Central memory CD8-positive, alpha-beta T cell (primary cell): ENCODE measurements around the gene SHKBP1.
"Not testable (repeated sequence)": the region's sequence is repeated elsewhere in the genome, so short reads cannot be mapped to it uniquely, and the experiment has no call there.

ENCODE experiments used
- ATAC-seq: fragments of 150-1000 bp; cut with Tn5 transposase; replicated peaks from 2 replicates; pipeline ENCODE4 v1.10.0; 2022; ENCODE audit warnings: mild to moderate bottlenecking, moderate FRiP score, moderate number of reproducible peaks; ENCODE audit not compliant: poor library complexity, severe bottlenecking; ENCODE audit errors: extremely low read depth
- DNase-seq, 2 donors: peaks; one replicate each; pipeline ENCODE4 v3.0.0; 2021; ENCODE audit warnings: low spot score in 2 of 2
- H3K27ac Mint-ChIP-seq: one replicate; pipeline ENCODE4 v1.8.0; 2022; ENCODE audit warnings: low read depth, mild to moderate bottlenecking, moderate library complexity, mixed read lengths
- H3K27me3 Mint-ChIP-seq: one replicate; pipeline ENCODE4 v1.8.0; 2022; ENCODE audit warnings: mixed read lengths
- H3K36me3 Mint-ChIP-seq: one replicate; pipeline ENCODE4 v1.8.0; 2022; ENCODE audit warnings: mild to moderate bottlenecking, moderate library complexity, mixed read lengths; ENCODE audit not compliant: insufficient read depth
- H3K4me1 Mint-ChIP-seq: one replicate; pipeline ENCODE4 v1.8.0; 2022; ENCODE audit warnings: mixed read lengths
- H3K4me3 Mint-ChIP-seq: one replicate; pipeline ENCODE4 v1.8.0; 2022; ENCODE audit warnings: mild to moderate bottlenecking, moderate library complexity, mixed read lengths
- H3K9me3 Mint-ChIP-seq: one replicate; pipeline ENCODE4 v1.8.0; 2022; ENCODE audit warnings: mixed read lengths

Gene SHKBP1

DNA sequence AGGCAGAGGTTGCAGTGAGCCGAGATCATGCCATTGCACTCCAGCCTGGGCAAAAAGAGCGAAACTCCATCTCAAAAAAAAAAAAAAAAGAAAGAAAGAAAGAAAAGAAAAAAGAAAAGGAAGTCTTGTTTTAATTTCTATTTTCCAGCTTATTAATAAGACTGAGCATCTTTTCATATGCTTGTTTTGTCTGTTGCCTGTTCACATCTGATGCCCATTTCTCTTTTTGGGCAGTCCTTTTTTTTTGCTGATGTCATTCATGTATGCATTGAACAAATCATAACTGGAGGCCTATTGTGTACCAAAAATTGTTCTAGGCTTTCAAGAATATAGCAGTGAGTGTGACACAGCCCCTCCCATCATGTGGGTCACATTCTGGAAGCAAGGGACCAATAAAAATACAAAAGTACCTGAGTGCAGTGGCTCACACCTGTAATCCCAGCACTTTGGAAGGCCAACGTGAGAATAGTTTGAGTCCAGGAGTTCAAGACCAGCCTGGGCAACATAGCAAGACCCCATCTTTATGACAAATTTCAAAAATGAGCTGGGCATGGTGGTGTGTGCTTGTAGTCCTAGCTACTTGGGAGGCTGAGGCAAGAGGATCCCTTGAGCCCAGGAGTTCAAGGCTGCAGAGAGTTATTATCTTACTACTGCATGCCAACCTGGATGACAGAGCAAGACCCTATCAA, 30.4 kb upstream of the SHKBP1 start:
- not testable (repeated sequence) for H3K9me3 Mint-ChIP-seq, H3K27ac Mint-ChIP-seq, H3K36me3 Mint-ChIP-seq, DNase-seq, ATAC-seq, H3K4me3 Mint-ChIP-seq
- H3K27me3 Mint-ChIP-seq: peaks cover 58% of the 10 kb centered on the region
- peaks cover 10% of the 10 kb centered on the region for H3K4me1 Mint-ChIP-seq

DNA sequence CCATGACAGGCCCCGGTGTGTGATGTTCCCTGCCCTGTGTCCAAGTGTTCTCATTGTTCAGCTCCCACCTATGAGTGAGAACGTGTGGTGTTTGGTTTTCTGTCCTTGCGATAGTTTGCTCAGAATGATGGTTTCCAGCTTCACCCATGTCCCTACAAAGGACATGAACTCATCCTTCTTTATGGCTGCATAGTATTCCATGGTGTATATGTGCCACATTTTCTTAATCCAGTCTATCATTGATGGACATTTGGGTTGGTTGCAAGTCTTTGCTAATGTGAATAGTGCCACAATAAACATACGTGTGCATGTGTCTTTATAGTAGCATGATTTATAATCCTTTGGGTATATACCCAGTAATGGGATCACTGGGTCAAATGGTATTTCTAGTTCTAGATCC, 29.5 kb upstream of the SHKBP1 start:
- not testable (repeated sequence) for H3K27ac Mint-ChIP-seq, H3K36me3 Mint-ChIP-seq, DNase-seq, H3K4me3 Mint-ChIP-seq, H3K9me3 Mint-ChIP-seq, ATAC-seq
- Mint-ChIP-seq H3K4me1 (peaks cover 10% of the 10 kb centered on the region), H3K27me3 (peaks cover 58% of the 10 kb centered on the region)

DNA sequence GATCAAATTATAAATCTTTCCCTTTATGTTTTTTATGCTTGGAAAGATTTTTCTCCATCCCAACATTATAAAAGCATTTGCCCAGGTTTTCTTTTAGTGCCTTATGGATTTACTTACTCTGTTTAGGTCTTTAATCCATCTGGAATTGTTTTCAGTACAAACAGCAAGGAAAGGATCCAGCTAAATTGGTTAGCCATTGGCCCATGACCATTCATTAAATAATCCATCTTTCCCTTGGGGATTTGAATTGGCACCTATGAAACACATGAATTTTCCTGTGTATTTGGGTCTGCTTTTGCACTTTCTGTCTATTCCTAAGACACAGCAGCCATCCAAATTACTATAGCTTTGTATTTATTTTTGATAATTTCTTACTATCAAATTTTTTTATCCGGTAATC, 28.8 kb upstream of the SHKBP1 start:
- Mint-ChIP-seq H3K9me3 (no peaks in the 10 kb centered on the region), H3K4me3 (no peak overlapping the region), H3K27me3 (peaks cover 58% of the 10 kb centered on the region), H3K36me3 (peaks cover 5% of the 10 kb centered on the region), H3K27ac (no peak overlapping the region), H3K4me1 (peaks cover 10% of the 10 kb centered on the region)
- DNase-seq: no peak
- no peak for ATAC-seq

DNA sequence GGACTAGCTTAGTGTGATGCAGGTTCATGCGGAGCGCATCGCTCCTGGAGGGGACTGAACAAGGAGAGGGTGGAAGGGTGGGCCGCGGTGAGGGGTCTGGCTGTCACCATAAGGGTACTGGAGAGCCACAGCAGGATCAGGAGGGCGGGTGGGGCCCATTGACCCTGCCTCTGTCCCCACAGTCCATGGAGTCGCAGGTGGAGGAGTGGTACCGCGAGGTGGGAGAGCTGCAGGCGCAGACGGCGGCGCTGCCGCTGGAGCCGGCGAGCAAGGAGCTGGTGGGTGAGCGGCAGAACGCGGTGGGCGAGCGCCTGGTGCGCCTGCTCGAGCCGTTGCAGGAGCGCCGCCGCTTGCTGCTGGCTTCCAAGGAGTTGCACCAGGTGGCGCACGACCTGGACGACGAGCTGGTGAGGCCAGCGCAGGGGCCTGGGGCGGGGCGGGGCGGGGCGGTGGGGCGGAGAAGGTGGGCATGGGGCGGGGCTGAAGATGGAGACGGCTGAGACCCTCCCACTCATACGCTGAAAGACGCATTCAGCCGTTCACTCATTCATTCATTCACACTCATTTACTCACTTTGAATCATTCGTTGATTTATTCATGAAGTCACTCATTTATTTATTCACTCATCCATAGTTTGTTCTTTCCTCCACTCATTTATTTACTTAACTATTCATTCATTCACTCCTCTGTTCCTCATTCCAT, 27.5 kb upstream of the SHKBP1 start:
- ATAC-seq: peak; percentile 58
- H3K27ac Mint-ChIP-seq: no peak overlapping the region
- no peaks in the 10 kb centered on the region for H3K9me3 Mint-ChIP-seq
- H3K4me1 Mint-ChIP-seq: peaks cover 10% of the 10 kb centered on the region
- peak overlapping the region; percentile 52 for H3K4me3 Mint-ChIP-seq
- peaks cover 5% of the 10 kb centered on the region for H3K36me3 Mint-ChIP-seq
- peaks cover 68% of the 10 kb centered on the region for H3K27me3 Mint-ChIP-seq
- DNase-seq: peak; percentile 37 to 51

DNA sequence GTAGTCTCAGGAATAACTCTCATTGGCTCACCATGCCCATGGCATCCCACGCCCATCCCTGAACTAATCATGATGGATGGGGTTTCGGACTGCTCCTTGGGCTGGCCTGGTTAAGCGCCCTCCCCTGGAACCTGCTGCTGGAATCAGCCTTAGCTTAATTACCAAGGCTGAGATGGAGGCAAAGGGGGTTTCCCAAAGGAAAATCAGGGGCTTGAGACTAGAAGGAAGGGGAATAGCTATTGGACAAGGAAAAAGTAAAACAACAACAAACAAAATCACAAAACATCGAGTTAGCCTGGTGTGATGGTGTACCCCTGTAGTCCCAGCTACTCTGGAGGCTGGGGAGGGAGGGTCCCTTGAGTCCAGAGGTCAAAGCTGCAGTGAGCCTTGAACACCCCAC, 25.7 kb upstream of the SHKBP1 start:
- Mint-ChIP-seq H3K4me3 (no peak overlapping the region), H3K27ac (no peak overlapping the region), H3K36me3 (peaks cover 3% of the 10 kb centered on the region), H3K9me3 (no peaks in the 10 kb centered on the region), H3K27me3 (peaks cover 86% of the 10 kb centered on the region), H3K4me1 (peaks cover 10% of the 10 kb centered on the region)
- no peak for DNase-seq
- no peak for ATAC-seq

DNA sequence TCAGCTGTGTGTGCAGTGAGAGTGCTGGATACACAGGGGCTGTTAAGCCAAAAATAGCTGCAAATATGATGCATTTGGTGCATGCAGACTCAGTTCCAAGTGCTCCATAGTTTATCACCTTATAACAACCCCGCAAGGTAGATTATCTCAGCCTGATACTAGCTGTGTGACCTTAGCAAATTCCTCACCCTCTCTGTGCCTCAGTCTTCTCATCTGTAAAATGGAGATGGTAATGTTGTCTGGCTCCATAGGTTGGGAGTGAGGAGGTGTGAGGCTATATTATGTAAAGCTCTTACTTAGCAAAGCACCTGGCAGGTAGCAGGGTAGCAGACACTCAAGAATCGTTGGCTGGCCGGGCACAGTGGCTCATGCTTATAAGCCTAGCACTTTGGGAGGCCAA, 23.8 kb upstream of the SHKBP1 start:
- DNase-seq (no peak), ATAC-seq (no peak)
- H3K27ac Mint-ChIP-seq: no peak overlapping the region
- H3K4me1 Mint-ChIP-seq: peaks cover 10% of the 10 kb centered on the region
- no peaks in the 10 kb centered on the region for H3K9me3 Mint-ChIP-seq
- H3K4me3 Mint-ChIP-seq: no peak overlapping the region
- H3K27me3 Mint-ChIP-seq: peaks cover 90% of the 10 kb centered on the region
- peaks cover 3% of the 10 kb centered on the region for H3K36me3 Mint-ChIP-seq

DNA sequence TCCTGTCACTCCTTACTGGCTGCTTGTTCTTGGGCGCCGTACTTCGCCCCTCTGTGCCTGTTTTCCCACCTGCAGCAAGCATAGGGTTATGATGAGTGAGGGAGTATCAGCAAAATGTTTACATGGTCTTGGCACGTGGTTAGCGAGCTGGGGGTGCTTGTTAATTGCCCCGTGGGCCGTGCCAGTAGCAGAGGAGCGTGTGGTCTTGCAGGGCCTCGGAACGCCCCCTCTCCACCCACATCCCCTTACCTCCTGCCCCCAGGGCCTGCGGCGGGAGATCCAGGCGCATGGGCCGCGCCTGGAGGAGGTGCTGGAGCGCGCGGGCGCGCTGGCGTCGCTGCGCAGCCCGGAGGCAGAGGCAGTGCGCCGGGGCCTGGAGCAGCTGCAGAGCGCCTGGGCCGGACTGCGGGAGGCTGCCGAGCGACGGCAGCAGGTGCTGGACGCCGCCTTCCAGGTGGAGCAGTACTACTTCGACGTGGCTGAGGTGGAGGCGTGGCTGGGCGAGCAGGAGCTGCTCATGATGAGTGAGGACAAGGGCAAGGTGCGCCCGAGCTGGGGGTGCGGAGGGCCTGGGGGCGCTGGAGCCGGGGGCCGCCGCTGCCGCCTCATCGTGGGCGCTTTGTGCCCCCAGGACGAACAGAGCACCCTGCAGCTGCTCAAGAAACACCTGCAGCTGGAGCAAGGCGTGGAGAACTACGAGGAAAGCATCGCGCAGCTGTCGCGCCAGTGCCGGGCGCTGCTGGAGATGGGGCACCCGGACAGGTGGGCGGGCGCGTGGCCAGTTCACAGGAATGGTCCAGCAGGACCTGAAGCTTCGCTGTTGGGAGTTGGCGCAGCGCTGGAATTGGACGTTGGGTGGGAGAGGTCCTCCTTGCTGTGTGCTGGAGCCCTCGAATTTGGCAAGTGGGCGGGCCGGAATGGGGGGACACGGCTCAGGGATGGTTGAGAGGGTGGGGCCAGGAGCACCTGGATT, 22.5 kb upstream of the SHKBP1 start:
- ATAC-seq: no peak
- peaks cover 3% of the 10 kb centered on the region for H3K36me3 Mint-ChIP-seq
- H3K4me1 Mint-ChIP-seq: peaks cover 4% of the 10 kb centered on the region
- H3K27me3 Mint-ChIP-seq: peaks cover 93% of the 10 kb centered on the region
- no peaks in the 10 kb centered on the region for H3K9me3 Mint-ChIP-seq
- DNase-seq: no peak
- H3K27ac Mint-ChIP-seq: no peak overlapping the region
- no peak overlapping the region for H3K4me3 Mint-ChIP-seq

DNA sequence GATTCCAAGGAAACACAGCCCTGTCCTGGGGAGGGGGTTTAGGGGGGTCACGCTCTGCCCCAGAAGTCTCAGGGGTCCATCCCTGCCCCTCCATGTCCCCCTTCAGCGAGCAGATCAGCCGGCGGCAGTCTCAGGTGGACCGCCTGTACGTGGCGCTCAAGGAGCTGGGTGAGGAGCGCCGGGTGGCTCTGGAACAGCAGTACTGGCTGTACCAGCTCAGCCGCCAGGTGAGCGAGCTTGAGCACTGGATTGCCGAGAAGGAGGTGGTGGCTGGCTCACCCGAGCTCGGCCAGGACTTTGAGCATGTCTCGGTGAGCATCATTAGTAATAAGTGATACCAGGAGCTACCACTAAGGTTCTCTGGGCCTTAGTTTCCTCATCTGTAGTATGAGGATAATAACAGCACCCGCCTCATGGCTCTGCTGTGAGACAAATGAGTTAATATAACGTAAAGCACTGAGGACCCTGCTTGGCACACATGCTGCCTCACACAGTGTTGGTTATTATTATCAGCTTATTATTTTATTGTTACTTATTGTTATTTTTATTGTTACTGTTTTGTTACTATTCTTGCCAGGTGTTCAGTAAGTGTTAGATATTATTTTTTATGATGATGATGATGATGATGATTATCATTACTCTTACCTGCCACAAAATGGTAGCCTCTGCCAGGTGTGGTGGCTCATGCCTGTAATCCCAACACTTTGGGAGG, 20.5 kb upstream of the SHKBP1 start:
- no peak for ATAC-seq

DNA sequence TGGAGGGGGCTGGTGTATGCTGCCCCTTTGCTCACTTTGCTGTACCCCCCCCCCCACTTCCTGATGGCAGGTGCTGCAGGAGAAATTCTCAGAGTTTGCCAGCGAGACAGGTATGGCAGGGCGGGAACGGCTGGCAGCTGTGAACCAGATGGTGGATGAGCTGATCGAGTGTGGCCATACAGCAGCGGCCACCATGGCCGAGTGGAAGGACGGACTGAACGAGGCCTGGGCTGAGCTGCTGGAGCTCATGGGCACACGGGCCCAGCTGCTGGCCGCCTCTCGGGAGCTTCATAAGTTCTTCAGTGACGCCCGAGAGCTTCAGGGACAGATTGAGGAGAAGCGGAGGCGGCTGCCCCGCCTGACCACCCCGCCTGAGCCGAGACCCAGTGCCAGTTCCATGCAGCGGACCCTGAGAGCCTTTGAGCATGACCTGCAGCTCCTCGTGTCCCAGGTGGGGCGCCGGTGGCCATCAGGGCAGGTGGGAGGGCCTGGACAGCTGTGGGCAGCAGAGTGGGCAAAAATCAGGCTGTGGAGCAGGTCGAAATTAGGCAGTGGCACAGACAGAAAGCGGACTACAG, 19.6 kb upstream of the SHKBP1 start:
- no peak for ATAC-seq
- no peak overlapping the region for H3K27ac Mint-ChIP-seq
- no peak for DNase-seq
- H3K27me3 Mint-ChIP-seq: peaks cover 97% of the 10 kb centered on the region
- no peak overlapping the region for H3K4me3 Mint-ChIP-seq
- H3K4me1 Mint-ChIP-seq: no peaks in the 10 kb centered on the region
- H3K9me3 Mint-ChIP-seq: no peaks in the 10 kb centered on the region
- no peaks in the 10 kb centered on the region for H3K36me3 Mint-ChIP-seq

More for the DNA sequence above, 20.5 kb upstream of the SHKBP1 start:
- H3K36me3 Mint-ChIP-seq: no peaks in the 10 kb centered on the region
- H3K9me3 Mint-ChIP-seq: no peaks in the 10 kb centered on the region
- DNase-seq: no peak
- no peak overlapping the region for H3K27ac Mint-ChIP-seq
- H3K4me3 Mint-ChIP-seq: no peak overlapping the region
- H3K4me1 Mint-ChIP-seq: no peaks in the 10 kb centered on the region
- peaks cover 94% of the 10 kb centered on the region for H3K27me3 Mint-ChIP-seq

DNA sequence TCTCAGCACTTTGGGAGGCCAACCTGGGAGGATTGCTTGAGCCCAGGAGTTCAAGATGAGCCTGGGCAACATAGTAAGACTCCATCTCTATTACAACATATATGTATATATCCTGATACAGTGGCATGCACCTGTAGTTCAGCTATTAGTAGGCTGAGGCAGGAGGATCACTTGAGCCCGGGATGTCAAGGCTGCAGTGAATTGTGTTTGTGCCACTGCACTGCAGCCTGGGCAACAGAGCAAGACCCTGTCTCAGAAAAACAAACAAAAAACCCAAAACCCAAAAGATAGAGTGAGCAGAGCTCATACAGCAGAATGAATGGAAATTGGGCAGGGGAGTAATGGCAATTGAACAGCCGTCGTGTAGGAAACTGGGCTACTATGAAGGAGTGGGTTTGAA, 17.3 kb upstream of the SHKBP1 start:
- ATAC-seq (no peak), DNase-seq (no peak)
- Mint-ChIP-seq H3K36me3 (no peaks in the 10 kb centered on the region), H3K9me3 (no peaks in the 10 kb centered on the region), H3K4me1 (no peaks in the 10 kb centered on the region), H3K27ac (no peak overlapping the region), H3K4me3 (no peak overlapping the region), H3K27me3 (peaks cover 86% of the 10 kb centered on the region)

DNA sequence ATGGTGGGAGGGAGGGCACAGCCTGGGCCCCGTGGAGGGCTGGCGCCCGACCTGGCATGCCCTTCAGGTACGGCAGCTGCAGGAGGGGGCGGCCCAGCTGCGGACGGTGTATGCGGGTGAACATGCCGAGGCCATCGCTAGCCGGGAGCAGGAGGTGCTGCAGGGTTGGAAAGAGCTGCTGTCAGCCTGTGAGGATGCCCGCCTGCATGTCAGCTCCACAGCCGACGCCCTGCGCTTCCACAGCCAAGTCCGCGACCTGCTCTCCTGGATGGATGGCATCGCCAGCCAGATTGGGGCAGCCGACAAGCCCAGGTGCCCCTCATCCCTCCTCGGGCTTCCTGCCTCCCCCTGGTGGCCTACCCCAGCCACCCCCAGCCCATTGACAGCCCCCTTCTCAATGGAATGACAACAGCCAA, 16.6 kb upstream of the SHKBP1 start:
- H3K27ac Mint-ChIP-seq: no peak overlapping the region
- peaks cover 86% of the 10 kb centered on the region for H3K27me3 Mint-ChIP-seq
- no peaks in the 10 kb centered on the region for H3K9me3 Mint-ChIP-seq
- DNase-seq: no peak
- H3K36me3 Mint-ChIP-seq: no peaks in the 10 kb centered on the region
- H3K4me1 Mint-ChIP-seq: no peaks in the 10 kb centered on the region
- ATAC-seq: no peak
- no peak overlapping the region for H3K4me3 Mint-ChIP-seq

DNA sequence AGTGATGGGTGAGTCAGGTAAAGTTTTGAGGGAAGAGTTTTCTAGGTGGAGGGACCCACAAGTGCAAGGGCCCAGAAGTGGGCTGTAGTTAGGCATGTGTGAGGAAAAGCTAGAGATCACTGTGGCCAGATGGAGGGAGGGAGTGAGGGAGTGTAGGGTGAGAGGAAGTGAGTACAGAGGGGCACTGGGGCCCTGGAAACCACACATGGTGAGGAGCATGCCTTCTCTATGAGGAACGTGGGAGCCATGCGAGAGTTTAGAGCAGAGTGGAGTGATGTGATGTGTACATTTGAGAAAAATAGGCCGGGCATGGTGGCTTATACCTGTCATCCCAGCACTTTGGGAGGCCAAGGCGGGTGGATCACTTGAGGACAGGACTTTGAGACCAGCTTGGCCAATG, 14.7 kb upstream of the SHKBP1 start:
- no peak for ATAC-seq
- H3K36me3 Mint-ChIP-seq: no peaks in the 10 kb centered on the region
- peaks cover 86% of the 10 kb centered on the region for H3K27me3 Mint-ChIP-seq
- H3K27ac Mint-ChIP-seq: no peak overlapping the region
- H3K4me3 Mint-ChIP-seq: no peak overlapping the region
- no peaks in the 10 kb centered on the region for H3K4me1 Mint-ChIP-seq
- H3K9me3 Mint-ChIP-seq: no peaks in the 10 kb centered on the region
- DNase-seq: no peak
